HL-60 (cell line): ENCODE results near the gene EBF3.

Source experiments
- POLR2AphosphoS5 ChIP-seq: IDR thresholded peaks from 2 replicates; pipeline ENCODE4 v1.6.1; 2012; ENCODE audit warnings: low read depth
- TF ChIP-seq, protein P1 (sequence below): IDR thresholded peaks from one replicate; pipeline ENCODE4 v1.5.1; 2011; ENCODE audit warnings: low read length, control low read depth, inconsistent platforms; ENCODE audit not compliant: insufficient read depth

DNA sequence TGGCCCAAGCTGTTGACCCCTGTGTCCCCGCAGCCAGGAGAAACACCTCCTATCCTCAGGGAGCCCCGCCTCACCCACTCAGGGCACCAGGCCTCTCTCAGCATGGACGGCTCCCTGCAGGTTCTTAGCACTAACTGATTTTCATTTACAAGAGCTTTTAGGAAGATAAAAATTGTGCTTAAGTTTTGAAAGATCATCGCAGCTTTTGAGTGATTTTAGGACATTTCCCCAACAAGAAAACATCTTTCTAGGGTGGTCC lies 22.1 kb downstream of the EBF3 start:
- TF ChIP-seq, protein P1, sequence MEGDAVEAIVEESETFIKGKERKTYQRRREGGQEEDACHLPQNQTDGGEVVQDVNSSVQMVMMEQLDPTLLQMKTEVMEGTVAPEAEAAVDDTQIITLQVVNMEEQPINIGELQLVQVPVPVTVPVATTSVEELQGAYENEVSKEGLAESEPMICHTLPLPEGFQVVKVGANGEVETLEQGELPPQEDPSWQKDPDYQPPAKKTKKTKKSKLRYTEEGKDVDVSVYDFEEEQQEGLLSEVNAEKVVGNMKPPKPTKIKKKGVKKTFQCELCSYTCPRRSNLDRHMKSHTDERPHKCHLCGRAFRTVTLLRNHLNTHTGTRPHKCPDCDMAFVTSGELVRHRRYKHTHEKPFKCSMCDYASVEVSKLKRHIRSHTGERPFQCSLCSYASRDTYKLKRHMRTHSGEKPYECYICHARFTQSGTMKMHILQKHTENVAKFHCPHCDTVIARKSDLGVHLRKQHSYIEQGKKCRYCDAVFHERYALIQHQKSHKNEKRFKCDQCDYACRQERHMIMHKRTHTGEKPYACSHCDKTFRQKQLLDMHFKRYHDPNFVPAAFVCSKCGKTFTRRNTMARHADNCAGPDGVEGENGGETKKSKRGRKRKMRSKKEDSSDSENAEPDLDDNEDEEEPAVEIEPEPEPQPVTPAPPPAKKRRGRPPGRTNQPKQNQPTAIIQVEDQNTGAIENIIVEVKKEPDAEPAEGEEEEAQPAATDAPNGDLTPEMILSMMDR: no peak
- no peak for TF ChIP-seq POLR2AphosphoS5
